Activated CD4-positive, alpha-beta T cell treated with anti-CD3 and anti-CD28 coated beads, Interleukin-2, Interleukin-4, amounts not matched to agents 100 ng/mL and 50 ng/mL, durations not matched to agents 16 hours and 8 hours (primary cell): Measurements from ENCODE around the gene HSF5.
"Not testable (repeated sequence)": the region's sequence is repeated elsewhere in the genome, so short reads cannot be mapped to it uniquely, and the experiment has no call there.

ENCODE experiments used
- DNase-seq: peaks from one replicate; pipeline ENCODE4 v3.0.0-alpha.2; 2020; ENCODE audit warnings: low spot score

HSF5 gene

GRCh38 chr17:58481798-58482197 lies 6.4 kb downstream of the HSF5 start:
- not testable (repeated sequence) for DNase-seq

- DNase-seq: no peak
These were observed 8.1 kb downstream of the HSF5 start for GRCh38 chr17:58480090-58480489.

- no peak for DNase-seq
These were observed 11.4 kb downstream of the HSF5 start for GRCh38 chr17:58476812-58477211.

- no peak for DNase-seq
These were observed 12.2 kb downstream of the HSF5 start for GRCh38 chr17:58475985-58476384.

- DNase-seq: no peak
These were observed 17.9 kb downstream of the HSF5 start for GRCh38 chr17:58470356-58470755.

GRCh38 chr17:58468944-58469343 lies 19.3 kb downstream of the HSF5 start:
- no peak for DNase-seq

DNA sequence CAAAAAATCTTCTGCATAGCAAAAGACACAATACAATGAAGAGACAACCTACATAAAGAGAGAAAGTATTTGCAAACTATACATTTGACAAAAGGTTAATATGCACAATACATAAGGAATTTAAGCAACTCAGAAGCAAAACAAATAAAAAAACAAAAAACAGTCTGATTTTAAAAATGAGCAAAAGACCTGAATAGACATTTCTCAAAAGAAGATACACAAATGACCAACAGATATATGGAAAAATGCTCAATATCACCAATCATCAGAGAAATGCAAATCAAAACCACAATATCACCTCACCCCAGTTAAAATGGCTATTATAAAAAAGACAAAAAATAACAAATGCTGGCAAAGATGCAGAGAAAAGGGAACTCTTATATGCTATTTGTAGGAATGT lies 32.7 kb downstream of the HSF5 start:
- DNase-seq: no peak

DNA sequence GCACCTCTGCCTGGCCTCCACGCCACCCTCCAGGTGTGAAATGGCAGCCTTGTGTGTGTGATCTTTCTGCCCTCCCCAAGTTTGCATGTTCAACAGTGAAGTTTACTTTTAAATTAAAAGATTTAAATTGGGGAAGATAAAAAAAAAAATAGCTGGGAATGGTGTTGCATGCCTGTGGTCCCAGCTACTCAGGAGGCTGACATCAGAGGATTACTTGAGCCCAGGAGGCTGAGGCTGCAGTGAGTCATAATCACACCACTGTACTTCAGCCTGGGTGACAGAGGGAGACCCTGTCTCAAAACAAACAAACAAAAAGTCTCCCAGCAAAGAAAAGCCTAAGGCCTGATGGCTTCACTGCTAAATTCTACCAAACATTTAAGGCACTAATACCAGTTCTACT lies 35.5 kb downstream of the HSF5 start:
- no peak for DNase-seq

GRCh38 chr17:58447039-58447975 lies 40.9 kb downstream of the HSF5 start:
- peak; percentile 80 for DNase-seq

GRCh38 chr17:58446086-58446485 lies 42.1 kb downstream of the HSF5 start:
- no peak for DNase-seq

GRCh38 chr17:58436805-58437239 lies 51.4 kb downstream of the HSF5 start:
- DNase-seq: no peak

DNA sequence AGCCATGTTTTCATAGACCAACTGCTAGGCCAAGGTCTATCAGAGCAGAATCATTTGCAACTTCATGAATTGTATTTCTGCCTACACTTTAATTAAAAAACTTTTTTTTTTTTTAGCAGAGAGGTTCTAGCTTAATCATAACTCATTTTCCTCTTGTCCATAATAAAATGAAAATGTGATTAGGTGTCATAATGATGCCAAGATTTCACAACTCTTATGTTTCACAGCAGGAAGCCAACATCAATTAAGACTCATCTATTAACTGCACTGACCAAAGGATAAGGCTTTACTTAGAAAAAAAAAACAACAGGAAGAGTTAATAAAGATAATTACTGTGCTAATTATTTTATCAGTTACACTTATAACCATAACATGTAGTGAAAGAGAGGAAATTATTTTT lies 52.0 kb downstream of the HSF5 start:
- no peak for DNase-seq

DNA sequence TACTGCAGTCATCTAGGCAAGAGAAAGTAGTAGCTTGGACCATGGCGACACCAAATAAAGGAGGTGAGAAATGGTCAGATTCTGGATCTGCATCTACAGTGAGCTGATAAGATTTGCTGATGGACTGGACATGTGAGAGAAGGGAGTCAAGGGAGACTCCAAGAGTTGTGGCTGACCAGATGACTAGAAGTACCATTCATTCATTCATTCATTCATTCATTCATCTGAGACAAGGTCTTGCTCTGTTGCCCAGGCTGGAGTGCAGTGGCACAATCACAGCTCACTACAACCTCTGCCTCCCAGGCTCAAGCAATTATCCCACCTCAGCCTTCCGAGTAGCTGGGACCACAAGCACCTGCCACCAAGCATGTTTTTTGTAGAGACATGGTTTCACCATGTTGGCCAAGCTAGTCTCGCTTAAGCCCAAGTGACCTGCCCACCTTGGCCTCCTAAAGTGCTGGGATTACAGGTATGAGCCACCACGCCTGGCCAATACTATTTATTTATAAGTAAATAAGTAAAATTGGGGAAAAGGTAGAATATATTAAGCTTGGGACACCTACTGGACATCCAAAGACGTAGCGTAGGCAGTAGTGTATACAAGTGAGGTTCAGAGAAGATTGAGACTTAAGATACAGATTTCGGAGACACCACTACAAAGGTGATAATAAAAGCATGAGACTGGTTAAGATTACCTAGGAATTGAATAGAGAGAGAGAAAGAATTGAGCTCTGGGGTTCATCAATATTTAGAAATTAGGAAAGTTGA lies 55.2 kb downstream of the HSF5 start:
- no peak for DNase-seq

- DNase-seq: no peak
These were observed 60.4 kb downstream of the HSF5 start for GRCh38 chr17:58427807-58428206.

DNA sequence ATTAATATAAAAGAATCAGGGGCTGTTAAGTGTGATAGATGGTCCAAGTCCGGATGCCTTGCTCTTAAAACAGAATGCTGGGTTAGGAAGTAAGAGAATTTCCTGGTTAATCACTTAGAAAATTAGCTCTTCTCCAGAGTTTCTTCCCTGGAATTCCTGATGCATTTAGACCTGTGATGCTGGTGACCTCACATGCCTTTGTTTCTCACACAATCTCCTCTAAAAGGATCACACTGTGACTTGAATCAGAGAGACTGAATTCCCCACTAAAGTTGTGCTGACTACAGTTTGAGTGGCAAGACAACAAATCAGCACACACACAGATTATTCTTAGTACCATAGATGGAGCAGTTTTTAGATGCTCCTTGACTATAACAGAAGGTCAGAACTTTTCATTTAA lies 66.5 kb downstream of the HSF5 start:
- no peak for DNase-seq

- DNase-seq: no peak
These were observed 67.4 kb downstream of the HSF5 start for GRCh38 chr17:58420827-58421226.

GRCh38 chr17:58417300-58418092 lies 70.7 kb downstream of the HSF5 start, which contains the start of gene RNF43:
TSS of gene RNF43 (minus strand) at chr17:58417534. CDS start at chr17:58415577, 1,957 bp downstream.
- peak; percentile 89 for DNase-seq

- no peak for DNase-seq
These were observed 71.3 kb downstream of the HSF5 start for GRCh38 chr17:58416937-58417299.

GRCh38 chr17:58416396-58416795 lies 71.8 kb downstream of the HSF5 start:
- no peak for DNase-seq

- no peak for DNase-seq
These were observed 72.7 kb downstream of the HSF5 start for GRCh38 chr17:58415371-58416055.

DNA sequence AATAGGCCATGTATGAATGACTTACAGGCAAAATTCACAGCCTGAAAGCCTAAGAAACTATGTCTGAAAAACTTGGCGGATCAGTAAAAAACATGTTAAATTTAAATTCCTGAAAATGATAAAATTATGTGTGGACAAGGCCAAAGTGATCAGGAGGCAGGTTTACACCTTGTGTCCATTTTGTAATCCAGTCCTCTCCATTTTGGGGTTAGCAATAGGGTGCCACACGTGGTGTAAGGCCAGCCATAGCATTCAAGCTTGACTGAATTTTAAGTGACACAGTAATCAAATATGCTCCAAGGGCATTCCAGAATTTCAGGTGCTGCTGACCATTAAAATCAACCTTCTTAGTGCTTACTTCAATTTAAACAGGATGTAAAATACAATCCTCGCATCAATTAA lies 73.6 kb downstream of the HSF5 start:
- no peak for DNase-seq

DNA sequence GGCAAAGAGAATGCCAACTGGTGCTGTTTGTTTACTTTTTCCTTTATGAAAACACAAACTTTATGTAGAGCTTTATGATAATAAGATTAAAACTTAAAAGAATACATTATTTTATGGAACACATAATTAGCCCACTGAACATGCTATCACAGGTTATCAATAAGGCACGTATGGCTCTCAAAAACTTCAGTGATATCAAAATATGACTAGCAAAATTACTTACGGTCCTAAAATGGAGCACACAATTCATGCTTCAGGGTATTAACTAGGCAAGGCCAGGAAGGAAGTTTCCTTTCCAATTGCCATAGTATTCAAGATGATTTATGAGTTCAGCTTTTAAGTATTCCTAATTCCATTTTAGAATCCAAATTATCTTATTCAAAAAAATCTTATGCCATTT lies 74.5 kb downstream of the HSF5 start:
- DNase-seq: no peak
